ENCODE data around the gene RNF144A.

GRCh38 chr2:7022492-7023385 lies 105.5 kb downstream of the RNF144A start:
- TF ChIP-seq CTCF (IDR thresholded peaks at IDR 0.05) (no peak), EP300 (IDR thresholded peaks at IDR 0.05; ENCODE audit: borderline replicate concordance in 1 of 2, low read depth in 1 of 2, low read length in 1 of 2) (no peak), CHD2 (IDR thresholded peaks at IDR 0.05; ENCODE audit: low read length, partially characterized antibody) (no peak), REST (IDR thresholded peaks at IDR 0.05; ENCODE audit: low read depth, low read length) (no peak), JUND (IDR thresholded peaks at IDR 0.05) (no peak), ZBTB33 (IDR thresholded peaks at IDR 0.05; ENCODE audit: borderline replicate concordance, low read depth) (no peak), RCOR1 (IDR thresholded peaks at IDR 0.05; ENCODE audit: low read length) (no peak), EZH2phosphoT487 (IDR thresholded peaks at IDR 0.05; ENCODE audit: borderline replicate concordance, low read depth) (no peak), FOXM1 (IDR thresholded peaks at IDR 0.05; ENCODE audit: low read depth) (no peak), SMC3 (IDR thresholded peaks at IDR 0.05; ENCODE audit: low read depth, low read length) (no peak), TEAD4 (IDR thresholded peaks at IDR 0.05; ENCODE audit: borderline replicate concordance, insufficient read depth) (no peak), YY1 (IDR thresholded peaks at IDR 0.05; ENCODE audit: low read depth) (no peak), POLR2AphosphoS5 (IDR thresholded peaks at IDR 0.05; ENCODE audit: low read depth, low read length) (no peak), MXI1 (IDR thresholded peaks at IDR 0.05; ENCODE audit: low read depth, low read length) (no peak)
